ENCODE results near the gene EIF6.

The EIF6 gene

DNA sequence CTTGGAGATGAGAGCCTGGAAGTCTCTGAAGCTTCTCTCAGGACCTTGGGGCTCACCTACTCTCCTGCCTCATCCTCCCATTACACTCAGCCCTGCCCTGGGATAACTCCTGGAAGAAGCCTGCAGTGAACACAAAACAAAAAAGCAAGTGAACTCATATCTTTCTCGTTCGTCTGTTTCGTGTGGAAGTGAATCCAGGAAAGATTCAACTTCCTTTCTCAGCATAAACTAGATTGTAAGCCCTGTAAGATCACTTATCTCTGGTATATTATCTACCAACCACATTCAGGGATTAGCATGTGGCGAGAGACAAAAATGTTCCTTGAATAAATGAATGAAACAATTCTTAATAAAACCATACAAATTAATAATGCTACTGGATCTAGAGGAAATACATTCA lies 44.1 kb upstream of the EIF6 start:
- no peaks in the 10 kb centered on the region for H3K79me2 ChIP-seq (ENCODE audit: insufficient read depth, low read depth)
- H3K27ac ChIP-seq: no peak overlapping the region
- no peaks in the 10 kb centered on the region for H3K27me3 ChIP-seq (ENCODE audit: insufficient read depth, low read depth)
- H3K4me3 ChIP-seq (IDR thresholded peaks at IDR 0.05; ENCODE audit: insufficient read depth, low read depth, low read length): no peak overlapping the region
- no peak overlapping the region for H2AFZ ChIP-seq (ENCODE audit: low read depth)
- peaks cover 6% of the 10 kb centered on the region for H3K4me1 ChIP-seq (ENCODE audit: low read depth, poor library complexity, severe bottlenecking)
- TF ChIP-seq, protein P1, sequence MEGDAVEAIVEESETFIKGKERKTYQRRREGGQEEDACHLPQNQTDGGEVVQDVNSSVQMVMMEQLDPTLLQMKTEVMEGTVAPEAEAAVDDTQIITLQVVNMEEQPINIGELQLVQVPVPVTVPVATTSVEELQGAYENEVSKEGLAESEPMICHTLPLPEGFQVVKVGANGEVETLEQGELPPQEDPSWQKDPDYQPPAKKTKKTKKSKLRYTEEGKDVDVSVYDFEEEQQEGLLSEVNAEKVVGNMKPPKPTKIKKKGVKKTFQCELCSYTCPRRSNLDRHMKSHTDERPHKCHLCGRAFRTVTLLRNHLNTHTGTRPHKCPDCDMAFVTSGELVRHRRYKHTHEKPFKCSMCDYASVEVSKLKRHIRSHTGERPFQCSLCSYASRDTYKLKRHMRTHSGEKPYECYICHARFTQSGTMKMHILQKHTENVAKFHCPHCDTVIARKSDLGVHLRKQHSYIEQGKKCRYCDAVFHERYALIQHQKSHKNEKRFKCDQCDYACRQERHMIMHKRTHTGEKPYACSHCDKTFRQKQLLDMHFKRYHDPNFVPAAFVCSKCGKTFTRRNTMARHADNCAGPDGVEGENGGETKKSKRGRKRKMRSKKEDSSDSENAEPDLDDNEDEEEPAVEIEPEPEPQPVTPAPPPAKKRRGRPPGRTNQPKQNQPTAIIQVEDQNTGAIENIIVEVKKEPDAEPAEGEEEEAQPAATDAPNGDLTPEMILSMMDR (conservative IDR thresholded peaks at IDR 0.05; ENCODE audit: low read depth, low read length): no peak
- no peak overlapping the region for H3K4me2 ChIP-seq
- no peaks in the 10 kb centered on the region for H3K36me3 ChIP-seq (ENCODE audit: insufficient read depth)
- H4K20me1 ChIP-seq (ENCODE audit: insufficient read depth): no peaks in the 10 kb centered on the region
- H3K9ac ChIP-seq: no peak overlapping the region

DNA sequence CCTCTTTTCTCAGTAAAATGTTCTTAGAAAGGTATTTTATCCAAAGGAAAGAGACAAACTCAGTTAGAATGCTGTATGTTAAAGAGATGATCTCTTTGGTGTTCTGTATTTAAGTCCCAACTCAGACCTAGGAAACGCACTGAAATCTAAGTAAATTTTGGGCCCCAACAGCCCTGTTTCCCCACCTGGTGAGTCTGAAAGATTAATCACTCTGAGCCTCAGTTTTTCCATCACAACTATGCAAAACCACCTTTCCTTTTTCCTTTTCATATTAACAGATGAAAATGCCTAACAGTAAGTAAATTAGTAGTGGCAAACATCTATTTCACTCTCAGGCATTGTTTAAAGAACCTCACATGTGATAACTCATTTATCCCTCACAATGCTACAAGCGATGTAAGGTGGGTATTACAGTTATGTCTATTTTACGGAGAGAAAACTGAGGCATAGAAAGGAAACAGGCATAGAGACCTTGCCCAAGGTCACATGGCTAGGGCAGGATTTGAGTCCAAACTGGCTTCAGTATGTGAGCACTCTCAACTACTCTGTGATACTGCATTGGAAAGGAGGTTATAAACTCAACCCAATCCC lies 43.6 kb upstream of the EIF6 start:
- Histone ChIP-seq H3K27ac (no peak overlapping the region), H3K4me3 (IDR thresholded peaks at IDR 0.05; ENCODE audit: insufficient read depth, low read depth, low read length) (no peak overlapping the region), H3K9ac (no peak overlapping the region), H4K20me1 (ENCODE audit: insufficient read depth) (no peaks in the 10 kb centered on the region), H2AFZ (ENCODE audit: low read depth) (no peak overlapping the region), H3K27me3 (ENCODE audit: insufficient read depth, low read depth) (no peaks in the 10 kb centered on the region), H3K4me1 (ENCODE audit: low read depth, poor library complexity, severe bottlenecking) (peaks cover 6% of the 10 kb centered on the region), H3K79me2 (ENCODE audit: insufficient read depth, low read depth) (no peaks in the 10 kb centered on the region), H3K36me3 (ENCODE audit: insufficient read depth) (no peaks in the 10 kb centered on the region), H3K4me2 (no peak overlapping the region)
- TF ChIP-seq, protein P1 (conservative IDR thresholded peaks at IDR 0.05; ENCODE audit: low read depth, low read length): no peak

DNA sequence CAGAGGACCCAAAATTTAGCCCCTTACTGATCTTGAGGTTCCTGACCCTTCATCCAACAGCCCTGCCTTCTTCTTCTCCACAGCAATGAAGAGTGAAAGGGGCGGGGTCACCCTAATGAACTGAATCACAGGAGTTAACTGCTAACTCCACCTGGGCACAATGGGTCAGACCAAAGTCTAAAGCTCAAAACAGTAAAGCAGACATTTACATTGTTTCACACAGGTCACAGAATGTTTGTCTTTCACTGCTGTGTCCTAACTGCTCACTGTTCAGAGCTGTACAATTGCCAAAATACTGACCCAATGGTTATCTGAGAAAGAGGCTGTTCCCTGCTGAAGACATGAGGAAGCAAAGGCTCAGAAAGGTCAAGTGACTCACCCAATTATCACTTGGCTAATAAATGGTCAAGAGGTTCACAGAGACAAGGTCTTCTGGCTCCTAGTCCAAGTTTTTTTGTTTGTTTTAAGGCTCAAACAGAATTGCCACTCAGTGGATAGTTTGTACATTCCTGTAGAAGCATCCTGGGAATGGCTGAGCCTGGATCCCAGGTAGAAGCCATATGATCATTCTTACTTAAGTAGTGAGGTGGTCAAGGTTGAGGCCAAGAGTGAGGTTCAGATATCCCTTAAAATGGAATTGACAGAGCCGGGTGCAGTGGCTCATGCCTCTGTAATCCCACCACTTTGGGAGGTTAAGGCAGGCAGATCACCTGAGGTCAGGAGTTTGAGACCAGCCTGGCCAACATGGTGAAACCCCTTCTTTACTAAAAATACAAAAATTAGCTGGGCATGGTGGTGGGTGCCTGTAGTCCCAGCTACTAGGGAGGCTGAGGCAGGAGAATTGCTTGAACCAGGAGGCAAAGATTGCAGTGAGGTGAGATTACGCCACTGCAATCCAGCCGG lies 42.8 kb upstream of the EIF6 start:
- Histone ChIP-seq H3K4me1 (ENCODE audit: low read depth, poor library complexity, severe bottlenecking) (peaks cover 6% of the 10 kb centered on the region), H3K36me3 (ENCODE audit: insufficient read depth) (no peaks in the 10 kb centered on the region), H2AFZ (ENCODE audit: low read depth) (no peak overlapping the region), H3K27me3 (ENCODE audit: insufficient read depth, low read depth) (no peaks in the 10 kb centered on the region), H3K27ac (no peak overlapping the region), H3K9ac (no peak overlapping the region), H3K4me2 (no peak overlapping the region), H3K79me2 (ENCODE audit: insufficient read depth, low read depth) (no peaks in the 10 kb centered on the region), H3K4me3 (IDR thresholded peaks at IDR 0.05; ENCODE audit: insufficient read depth, low read depth, low read length) (no peak overlapping the region), H4K20me1 (ENCODE audit: insufficient read depth) (no peaks in the 10 kb centered on the region)
- TF ChIP-seq, protein P1 (conservative IDR thresholded peaks at IDR 0.05; ENCODE audit: low read depth, low read length): no peak

DNA sequence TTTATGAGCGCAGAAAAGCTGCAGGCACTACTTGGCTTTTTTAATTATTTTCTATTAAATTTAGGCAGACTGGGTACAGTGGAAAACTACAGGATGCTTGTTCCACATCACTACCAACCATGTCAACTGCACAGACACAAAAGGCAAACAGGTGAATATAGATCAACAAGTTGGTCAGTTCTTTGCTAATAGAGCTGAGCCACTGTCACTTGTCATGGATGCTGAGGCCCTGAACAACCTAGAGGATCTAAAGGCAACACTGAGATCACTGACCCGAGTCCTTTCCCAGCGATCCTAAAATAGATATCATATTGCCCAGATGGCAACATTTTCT lies 42.1 kb upstream of the EIF6 start:
- H3K27me3 ChIP-seq (ENCODE audit: insufficient read depth, low read depth): no peaks in the 10 kb centered on the region
- no peak overlapping the region for H3K9ac ChIP-seq
- peaks cover 6% of the 10 kb centered on the region for H3K4me1 ChIP-seq (ENCODE audit: low read depth, poor library complexity, severe bottlenecking)
- no peak overlapping the region for H3K27ac ChIP-seq
- no peak overlapping the region for H3K4me3 ChIP-seq (IDR thresholded peaks at IDR 0.05; ENCODE audit: insufficient read depth, low read depth, low read length)
- TF ChIP-seq, protein P1 (conservative IDR thresholded peaks at IDR 0.05; ENCODE audit: low read depth, low read length): no peak
- no peak overlapping the region for H2AFZ ChIP-seq (ENCODE audit: low read depth)
- no peaks in the 10 kb centered on the region for H3K36me3 ChIP-seq (ENCODE audit: insufficient read depth)
- no peaks in the 10 kb centered on the region for H3K79me2 ChIP-seq (ENCODE audit: insufficient read depth, low read depth)
- H4K20me1 ChIP-seq (ENCODE audit: insufficient read depth): no peaks in the 10 kb centered on the region
- no peak overlapping the region for H3K4me2 ChIP-seq

All from KMS-11 (cell line).